ENCODE data around the gene MACROD2.

MACROD2 gene

GRCh38 chr20:15814360-15814759 is 1819.0 kb downstream of the MACROD2 start:
- no peak for DNase-seq

- DNase-seq = no peak
Observed at GRCh38 chr20:15814911-15815310, 1819.6 kb downstream of the MACROD2 start.

GRCh38 chr20:15817351-15817750 is 1822.0 kb downstream of the MACROD2 start:
- DNase-seq = no peak

GRCh38 chr20:15818651-15819071 is 1823.3 kb downstream of the MACROD2 start:
- DNase-seq = no peak

GRCh38 chr20:15823718-15824117 is 1828.4 kb downstream of the MACROD2 start:
- no peak for DNase-seq

GRCh38 chr20:15827628-15828027 is 1832.3 kb downstream of the MACROD2 start:
- DNase-seq = no peak

- no peak for DNase-seq
Observed at GRCh38 chr20:15831201-15831600, 1835.9 kb downstream of the MACROD2 start.

GRCh38 chr20:15832512-15832911 is 1837.2 kb downstream of the MACROD2 start:
- no peak for DNase-seq

- DNase-seq = no peak
Observed at GRCh38 chr20:15834857-15835256, 1839.5 kb downstream of the MACROD2 start.

- no peak for DNase-seq
Observed at GRCh38 chr20:15835811-15836210, 1840.5 kb downstream of the MACROD2 start.

- no peak for DNase-seq
Observed at GRCh38 chr20:15836634-15837033, 1841.3 kb downstream of the MACROD2 start.

GRCh38 chr20:15837563-15837962 is 1842.2 kb downstream of the MACROD2 start:
- no peak for DNase-seq

- DNase-seq = no peak
Observed at GRCh38 chr20:15838466-15838865, 1843.2 kb downstream of the MACROD2 start.

GRCh38 chr20:15840636-15841301 is 1845.5 kb downstream of the MACROD2 start:
- DNase-seq = no peak

- DNase-seq = no peak
Observed at GRCh38 chr20:15842872-15843271, 1847.6 kb downstream of the MACROD2 start.

- DNase-seq = no peak
Observed at GRCh38 chr20:15843777-15844176, 1848.5 kb downstream of the MACROD2 start.

- DNase-seq = no peak
Observed at GRCh38 chr20:15847196-15847784, 1852.0 kb downstream of the MACROD2 start.

GRCh38 chr20:15848126-15848525 is 1852.8 kb downstream of the MACROD2 start:
- DNase-seq = no peak

GRCh38 chr20:15848995-15849610 is 1853.8 kb downstream of the MACROD2 start:
- DNase-seq = no peak

GRCh38 chr20:15851576-15852215 is 1856.4 kb downstream of the MACROD2 start:
- no peak for DNase-seq

GRCh38 chr20:15854911-15855310 is 1859.6 kb downstream of the MACROD2 start:
- no peak for DNase-seq

- no peak for DNase-seq
Observed at GRCh38 chr20:15857173-15857784, 1862.0 kb downstream of the MACROD2 start.

GRCh38 chr20:15859061-15859460 is 1863.7 kb downstream of the MACROD2 start:
- DNase-seq = no peak

All from NCI-H1436 treated with DMSO at 0.1 percent for 48 hours (cell line).